ENCODE data around the gene MMP8. TPM values are rescaled to one million over a fixed set of nuclear protein-coding genes. Genes with fewer than 3 reads are reported as not detected.

Gene MMP8
- total and polyA plus RNA-seq, 2 experiments from 2014 or later, result not detected

DNA sequence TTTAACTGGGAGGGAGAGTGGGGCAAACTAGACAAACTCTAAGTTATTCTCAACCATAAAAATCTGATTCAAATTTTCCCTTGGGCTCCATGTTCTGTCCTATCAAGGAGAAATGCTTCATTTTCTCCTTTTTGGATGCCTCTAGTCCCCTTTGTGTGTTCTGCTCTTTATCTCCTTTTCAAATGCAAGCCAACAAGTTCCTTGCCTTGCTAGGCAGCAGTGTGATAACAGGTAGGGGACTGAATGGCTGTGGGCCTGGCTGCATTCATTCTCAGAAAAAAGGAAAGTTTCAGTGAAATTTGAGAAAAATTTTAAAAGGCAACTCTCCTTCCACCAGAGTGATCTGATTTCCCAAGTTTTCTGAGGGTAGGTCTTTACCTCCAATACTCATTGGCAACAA lies 26.9 kb upstream of the MMP8 start:
- Histone ChIP-seq H4K20me1 (replicated peaks; ENCODE audit: insufficient read depth) (no peaks in the 10 kb centered on the region), H3K27me3 (ENCODE audit: insufficient read depth) (no peaks in the 10 kb centered on the region), H2AFZ (peak overlapping the region; percentile 16; the same call in 1 of the 2 replicates), H3F3A (replicated peaks; ENCODE audit: low read depth) (no peaks in the 10 kb centered on the region), H3K27ac (ENCODE audit: low read depth) (peak overlapping the region; percentile 24; the same call in 1 of the 2 replicates), H3K36me3 (ENCODE audit: insufficient read depth) (no peaks in the 10 kb centered on the region), H3K9me2 (ENCODE audit: insufficient read depth) (no peaks in the 10 kb centered on the region), H3K79me2 (replicated peaks; ENCODE audit: insufficient read depth) (no peaks in the 10 kb centered on the region; the same call in 1 of the 2 replicates), H3K4me3 (no peak overlapping the region), H3K4me2 (peak overlapping the region; percentile 30; the same call in 1 of the 2 replicates), H3K4me1 (ENCODE audit: insufficient read depth) (peaks cover 35% of the 10 kb centered on the region)
- TF ChIP-seq ZNF114 (CRISPR knock-in tag; IDR thresholded peaks at IDR 0.05) (no peak), EZH2 (IDR thresholded peaks at IDR 0.05; ENCODE audit: low read depth, unreplicated experiment) (no peak), ZNF331 (CRISPR knock-in tag; IDR thresholded peaks at IDR 0.05; ENCODE audit: low read depth) (no peak), POLR2AphosphoS5 (IDR thresholded peaks at IDR 0.05; ENCODE audit: low read depth) (no peak), CREB1 (CRISPR knock-in tag; IDR thresholded peaks at IDR 0.05; ENCODE audit: low read depth) (no peak)
- Mint-ChIP-seq H3K27ac (peak overlapping the region; percentile 76), H3K27me3 (ENCODE audit: insufficient read depth, low read depth, poor library complexity) (peaks cover 1% of the 10 kb centered on the region), H3K9me3 (peaks cover 10% of the 10 kb centered on the region), H3K4me1 (peaks cover 24% of the 10 kb centered on the region), H3K4me3 (no peak overlapping the region), H3K36me3 (ENCODE audit: low read depth) (peaks cover 6% of the 10 kb centered on the region; the same call in 1 of the 3 replicates)
- peak; percentile 43 for DNase-seq (ENCODE audit: low spot score)
- ATAC-seq, result peak; percentile 93

DNA sequence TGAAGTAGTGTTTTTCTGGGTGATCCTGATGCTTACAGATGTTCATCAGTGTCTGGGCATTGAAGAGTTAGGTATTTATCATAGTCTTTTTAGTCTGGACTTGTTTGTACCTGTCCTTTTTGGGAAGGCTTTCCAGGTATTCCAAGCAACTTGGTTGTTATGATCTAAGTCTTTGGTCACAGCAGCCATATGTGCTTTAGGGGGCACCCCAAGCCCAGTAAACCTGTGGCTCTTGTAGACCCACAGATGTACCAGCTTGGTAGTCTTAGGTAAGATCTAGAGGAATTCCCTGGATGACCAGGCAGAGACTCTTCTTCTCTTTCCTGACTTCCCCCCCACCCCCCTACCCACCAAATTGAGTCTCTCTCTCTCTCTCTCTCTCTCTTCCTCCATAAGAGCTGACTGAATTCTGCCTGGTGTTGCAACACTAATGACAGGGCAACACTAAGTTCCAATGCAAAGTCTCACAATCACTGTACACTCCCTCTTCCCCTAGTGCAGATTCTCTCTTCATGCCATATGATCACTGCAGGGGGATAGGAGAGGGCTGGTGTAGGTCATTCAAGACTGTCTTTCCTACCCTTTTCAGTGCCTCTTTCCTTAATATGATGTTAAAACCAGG lies 24.5 kb upstream of the MMP8 start:
- no peaks in the 10 kb centered on the region for H3F3A ChIP-seq (replicated peaks; ENCODE audit: low read depth)
- no peaks in the 10 kb centered on the region for H4K20me1 ChIP-seq (replicated peaks; ENCODE audit: insufficient read depth)
- ATAC-seq (no peak), DNase-seq (ENCODE audit: low spot score) (no peak)
- H3K27ac Mint-ChIP-seq, result no peak overlapping the region
- H3K4me1 Mint-ChIP-seq, result peaks cover 23% of the 10 kb centered on the region
- peaks cover 35% of the 10 kb centered on the region for H3K4me1 ChIP-seq (ENCODE audit: insufficient read depth)
- peaks cover 17% of the 10 kb centered on the region for H3K9me3 Mint-ChIP-seq
- peak overlapping the region; percentile 30; the same call in 1 of the 2 replicates for H3K4me3 ChIP-seq
- 0 out of 2 replicates have a peak overlapping the region, but pooled peaks have one; percentile 5 for H3K4me2 ChIP-seq
- H3K9me2 ChIP-seq (ENCODE audit: insufficient read depth), result no peaks in the 10 kb centered on the region
- H3K36me3 ChIP-seq (ENCODE audit: insufficient read depth), result no peaks in the 10 kb centered on the region
- no peaks in the 10 kb centered on the region for H3K27me3 Mint-ChIP-seq (ENCODE audit: insufficient read depth, low read depth, poor library complexity)
- H3K36me3 Mint-ChIP-seq (ENCODE audit: low read depth), result peaks cover 6% of the 10 kb centered on the region; the same call in 1 of the 3 replicates
- H3K27me3 ChIP-seq (ENCODE audit: insufficient read depth), result no peaks in the 10 kb centered on the region
- no peaks in the 10 kb centered on the region; the same call in 1 of the 2 replicates for H3K79me2 ChIP-seq (replicated peaks; ENCODE audit: insufficient read depth)
- no peak overlapping the region for H3K27ac ChIP-seq (ENCODE audit: low read depth)
- no peak overlapping the region for H2AFZ ChIP-seq
- no peak overlapping the region for H3K4me3 Mint-ChIP-seq
- TF ChIP-seq ZNF331 (CRISPR knock-in tag; IDR thresholded peaks at IDR 0.05; ENCODE audit: low read depth) (no peak), STAT1 (IDR thresholded peaks at IDR 0.05; ENCODE audit: unreplicated experiment) (no peak), CTCF (conservative IDR thresholded peaks at IDR 0.05; ENCODE audit: low read depth in 2 of 2) (peak in 1 of 2 experiments; percentile 50; a peak in 2 of 4 replicates), EZH2phosphoT487 (IDR thresholded peaks at IDR 0.05; ENCODE audit: unreplicated experiment) (no peak), ZNF114 (CRISPR knock-in tag; IDR thresholded peaks at IDR 0.05) (no peak), EZH2 (IDR thresholded peaks at IDR 0.05; ENCODE audit: low read depth, unreplicated experiment) (no peak), REST (IDR thresholded peaks at IDR 0.05; ENCODE audit: unreplicated experiment) (no peak)
